GM19455 (cell line): ENCODE data around the gene TAS2R19.
"Not testable (repeated sequence)": the region's sequence is repeated elsewhere in the genome, so short reads cannot be mapped to it uniquely, and the experiment has no call there.

Source experiments
- ATAC-seq: cut with Tn5 transposase; IDR thresholded peaks from one replicate; pipeline ENCODE4 v1.9.1; 2021; ENCODE audit not compliant: unreplicated experiment

The TAS2R19 gene, protein sequence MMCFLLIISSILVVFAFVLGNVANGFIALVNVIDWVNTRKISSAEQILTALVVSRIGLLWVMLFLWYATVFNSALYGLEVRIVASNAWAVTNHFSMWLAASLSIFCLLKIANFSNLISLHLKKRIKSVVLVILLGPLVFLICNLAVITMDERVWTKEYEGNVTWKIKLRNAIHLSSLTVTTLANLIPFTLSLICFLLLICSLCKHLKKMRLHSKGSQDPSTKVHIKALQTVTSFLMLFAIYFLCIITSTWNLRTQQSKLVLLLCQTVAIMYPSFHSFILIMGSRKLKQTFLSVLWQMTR

DNA sequence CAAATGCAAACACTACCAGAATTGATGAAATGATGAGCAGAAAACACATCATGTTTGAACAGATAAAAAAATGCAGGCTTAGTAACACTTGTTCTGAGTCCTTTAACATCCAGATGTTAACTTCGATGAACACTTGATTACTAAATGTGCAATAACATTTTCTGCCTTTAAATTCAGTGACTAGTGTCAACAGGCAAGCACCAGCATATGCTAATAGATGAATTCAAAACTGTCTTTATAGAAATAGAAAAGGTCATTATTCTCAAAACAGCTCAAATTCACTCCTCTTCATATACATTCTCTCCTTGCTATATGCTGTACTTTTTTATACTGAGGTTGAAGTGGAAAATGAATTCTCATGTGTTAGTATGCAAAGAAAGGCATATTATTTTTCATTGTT lies at the start of gene TAS2R19:
Gene TAS2R19 (minus strand): TSS at position 101 of the 400 bp plus-strand sequence. CDS start 49 bp downstream, at position 52.
- ATAC-seq = no peak

GRCh38 chr12:11071414-11071813 lies 49.0 kb upstream of the TAS2R19 start:
- ATAC-seq = no peak

- no peak for ATAC-seq
Observed at GRCh38 chr12:11070999-11071398, 48.6 kb upstream of the TAS2R19 start.

DNA sequence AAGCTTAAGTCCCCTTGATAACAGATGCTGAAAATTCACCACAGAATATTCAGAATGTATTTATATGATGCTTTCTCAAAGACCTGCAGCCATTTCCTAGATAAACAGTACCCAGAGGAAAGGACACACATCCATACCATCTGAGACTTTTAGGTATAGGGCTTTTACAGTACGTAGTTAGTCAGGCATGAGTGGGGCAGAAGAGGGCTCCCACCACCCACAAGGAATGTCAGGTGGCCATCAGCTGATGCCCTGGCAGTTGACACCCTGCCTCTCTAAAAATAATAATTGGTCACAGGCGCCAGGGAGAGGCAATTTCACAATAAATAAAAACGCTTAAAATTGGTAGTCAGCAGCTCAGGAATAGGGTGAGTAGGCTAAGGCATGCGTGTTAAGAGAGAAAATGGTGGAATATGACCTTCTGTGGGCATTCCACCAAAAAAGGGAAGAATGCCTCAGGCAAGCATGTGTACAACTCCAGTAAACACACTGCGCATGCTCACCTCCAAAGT lies 47.5 kb upstream of the TAS2R19 start:
- no peak for ATAC-seq

- ATAC-seq = no peak
Observed at GRCh38 chr12:11067514-11067913, 45.1 kb upstream of the TAS2R19 start.

GRCh38 chr12:11062194-11062593 lies 39.8 kb upstream of the TAS2R19 start, which contains the start of gene TAS2R46:
TSS of gene TAS2R46 (minus strand) at chr12:11062294. CDS start at chr12:11062294, 0 bp downstream.
- not testable (repeated sequence) for ATAC-seq

GRCh38 chr12:11059784-11060183 lies 37.4 kb upstream of the TAS2R19 start:
- no peak for ATAC-seq

- no peak for ATAC-seq
Observed at GRCh38 chr12:11059041-11059440, 36.6 kb upstream of the TAS2R19 start.

- no peak for ATAC-seq
Observed at GRCh38 chr12:11055306-11055705, 32.9 kb upstream of the TAS2R19 start.

DNA sequence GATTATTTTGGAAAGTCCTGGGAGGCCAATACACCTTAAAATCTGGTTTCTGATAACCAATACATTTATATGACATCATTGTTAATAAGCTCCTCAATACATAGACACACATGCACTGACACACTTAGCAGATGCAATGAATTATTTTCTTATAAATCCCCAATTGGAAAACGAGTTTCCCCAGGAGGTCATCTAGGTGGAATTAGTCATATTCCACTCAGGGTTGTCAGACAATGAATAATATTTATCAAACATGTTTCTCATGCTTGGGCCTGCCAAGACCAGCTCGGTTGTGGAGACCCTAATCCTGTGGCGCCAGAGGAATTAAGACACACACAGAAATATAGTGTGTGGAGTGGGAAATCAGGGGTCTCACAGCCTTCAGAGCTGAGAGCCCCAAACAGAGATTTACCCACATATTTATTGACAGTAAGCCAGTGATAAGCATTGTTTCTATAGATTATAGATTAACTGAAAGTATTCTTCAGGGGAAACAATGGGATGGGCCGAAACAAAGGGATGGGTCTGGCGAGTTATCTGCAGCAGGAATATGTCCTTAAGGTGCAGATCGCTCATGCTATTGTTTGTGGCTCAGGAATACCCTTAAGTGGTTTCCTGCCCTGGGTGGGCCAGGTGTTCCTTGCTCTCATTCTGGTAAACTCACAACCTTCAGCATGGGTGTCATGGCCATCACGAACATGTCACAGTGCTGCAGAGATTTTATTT lies 27.5 kb upstream of the TAS2R19 start:
- not testable (repeated sequence) for ATAC-seq

- ATAC-seq = not testable (repeated sequence)
Observed at GRCh38 chr12:11041366-11041765, 18.9 kb upstream of the TAS2R19 start.

DNA sequence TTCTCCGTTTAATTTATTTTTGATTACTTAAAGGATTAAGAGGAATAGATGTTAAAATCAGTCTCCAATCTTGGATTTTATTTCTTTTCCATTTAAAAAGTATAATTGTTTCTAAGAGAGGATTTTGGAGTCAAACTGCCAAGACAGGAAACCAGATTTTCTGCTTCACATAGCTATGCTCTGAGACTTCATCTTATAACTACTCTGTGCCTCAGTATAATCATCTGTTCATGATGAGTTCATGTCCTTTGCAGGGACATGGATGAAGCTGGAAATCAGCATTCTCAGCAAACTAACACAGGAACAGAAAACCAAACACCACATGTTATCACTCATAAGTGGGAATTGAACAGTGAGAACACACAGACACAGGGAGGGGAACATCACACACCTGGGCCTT lies 17.7 kb upstream of the TAS2R19 start:
- ATAC-seq = no peak

DNA sequence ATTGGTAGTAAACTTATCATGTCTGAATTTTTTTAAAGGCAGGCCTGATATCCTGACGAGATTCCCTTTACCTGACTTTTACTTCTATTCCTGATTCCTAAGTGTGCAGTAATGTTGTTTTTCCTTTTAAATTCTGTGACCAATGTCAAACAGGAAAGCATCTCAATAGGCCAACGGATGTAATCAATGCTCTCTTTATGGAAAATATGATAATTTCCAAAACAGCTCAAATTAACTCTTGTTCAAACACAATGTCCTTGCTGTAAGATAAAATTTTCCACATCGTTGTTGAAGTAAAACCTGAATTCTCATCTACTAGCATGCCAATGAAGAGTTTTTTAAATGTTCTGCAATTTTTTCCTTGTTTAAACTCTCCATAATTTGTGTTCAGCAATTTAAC lies 16.8 kb upstream of the TAS2R19 start:
- no peak for ATAC-seq

DNA sequence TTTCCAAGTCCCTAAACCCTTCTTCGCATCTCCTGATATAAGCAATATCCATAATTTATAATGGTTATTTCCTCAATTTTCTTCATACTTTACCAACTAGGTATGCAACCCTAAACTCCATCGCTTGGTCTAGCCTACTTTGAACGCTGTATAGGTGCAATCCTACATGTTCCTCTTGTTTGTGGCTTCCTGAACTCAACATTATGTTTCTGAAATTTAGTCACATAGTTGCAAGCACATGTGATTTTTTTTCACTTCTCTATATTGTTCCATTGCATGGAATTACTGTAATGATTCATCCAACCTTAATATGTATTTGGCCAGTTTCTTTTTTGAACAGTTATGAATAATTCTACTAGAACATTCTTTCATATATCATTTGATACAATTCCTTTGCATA lies 11.5 kb upstream of the TAS2R19 start:
- not testable (repeated sequence) for ATAC-seq

- no peak for ATAC-seq
Observed at GRCh38 chr12:11031307-11031706, 8.9 kb upstream of the TAS2R19 start, which contains the start of gene TAS2R31. TSS of gene TAS2R31 (minus strand) at chr12:11031407. CDS start at chr12:11031335, 72 bp downstream.

DNA sequence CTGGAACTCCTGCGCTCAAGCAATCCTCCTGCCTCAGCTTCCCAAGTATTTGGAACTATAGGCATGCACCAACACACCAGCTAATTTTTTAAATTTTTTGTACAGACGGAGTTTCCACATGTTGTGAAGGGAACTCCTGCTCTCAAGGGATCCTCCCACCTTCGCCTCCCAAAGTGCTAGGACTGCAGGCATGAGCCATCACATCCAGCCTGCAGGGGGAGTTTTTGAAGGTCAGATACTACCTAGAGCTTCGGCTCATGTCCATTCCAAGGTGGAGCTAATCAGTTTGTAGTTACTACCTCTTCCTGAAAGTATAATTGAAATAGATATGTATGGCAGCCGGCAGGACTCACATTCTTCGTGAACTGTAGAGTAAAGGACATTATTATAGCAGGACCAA lies 3.7 kb upstream of the TAS2R19 start:
- ATAC-seq = no peak

GRCh38 chr12:11023387-11023786 lies 967 bp upstream of the TAS2R19 start:
- ATAC-seq = no peak

GRCh38 chr12:11016937-11017336 lies 5.5 kb downstream of the TAS2R19 start:
- no peak for ATAC-seq

DNA sequence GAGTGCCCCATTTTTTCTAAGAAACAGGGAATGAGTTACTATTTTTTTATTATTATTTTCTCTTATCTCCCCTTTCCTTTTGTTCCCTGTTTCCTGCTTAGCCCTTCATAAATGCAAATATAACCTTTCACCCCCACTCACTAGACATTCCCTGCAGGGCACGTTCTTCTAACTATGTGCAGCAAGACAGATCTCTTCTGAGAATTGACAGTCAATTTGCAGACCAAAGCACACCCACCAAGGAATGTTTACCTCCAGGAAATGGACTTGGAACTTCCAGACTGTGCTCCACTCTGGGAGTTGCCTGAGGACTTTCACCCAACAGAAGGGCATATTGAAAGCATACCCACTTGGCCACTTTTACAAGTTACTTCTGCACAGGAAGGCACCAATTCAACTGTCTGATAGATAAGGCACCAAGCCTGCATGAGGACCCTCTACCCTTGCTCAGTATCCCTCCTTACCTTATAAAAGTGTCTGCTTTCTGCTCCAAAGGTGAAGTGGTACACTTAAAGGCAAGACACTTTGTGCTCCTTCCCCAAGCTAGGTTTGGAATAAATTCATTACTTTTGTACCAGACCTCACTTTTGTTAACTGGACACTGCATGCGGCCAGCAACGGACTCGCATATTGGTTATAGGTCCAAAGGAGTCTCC lies 6.5 kb downstream of the TAS2R19 start:
- ATAC-seq = no peak

- no peak for ATAC-seq
Observed at GRCh38 chr12:11014234-11014633, 8.2 kb downstream of the TAS2R19 start.

GRCh38 chr12:11007608-11008007 lies 14.8 kb downstream of the TAS2R19 start:
- no peak for ATAC-seq
